K562 (cell line): ENCODE results near the gene PRPF6. TPM values are rescaled to one million over a fixed set of nuclear protein-coding genes. Genes with fewer than 3 reads are reported as not detected.

Source experiments
- HDAC1 ChIP-seq, 2 experiments: fragments of 450-650 bp; IDR thresholded peaks; 2 replicates each; pipeline ENCODE4 v1.6.1; 2016 to 2017; ENCODE audit warnings: inconsistent platforms in 1 of 2, mild to moderate bottlenecking in 1 of 2, moderate library complexity in 1 of 2
- PML ChIP-seq: IDR thresholded peaks from 2 replicates; pipeline ENCODE4 v1.6.1; 2012; ENCODE audit warnings: low read length, inconsistent platforms
- RBFOX2 ChIP-seq: fragments of 200-400 bp; formaldehyde crosslinking; IDR thresholded peaks from 2 replicates; pipeline ENCODE4 v1.6.1; 2017; ENCODE audit warnings: low read depth, mild to moderate bottlenecking, low read length, moderate library complexity
- polyA plus RNA-seq, 8 experiments: library from polyadenylated mRNA; depleted of rRNA in 4 of 8; stranded (reverse) in 5 of 8; unstranded in 3 of 8; fragments of >200 nt; fragmentation: Nextera tagmentation in 2 of 8; fragmentation: Illumina TruSeq in 1 of 8; extraction: Ambion mirVana in 2 of 8; extraction: Trizol in 1 of 8; gene quantifications; 2 replicates each; pipeline versions ENCODE4 v1.2.1 to v1.2.3, GENCODE V29; 2011 to 2014; ENCODE audit warnings: inconsistent platforms in 1 of 8, missing spikeins in 1 of 8
- total RNA-seq, 7 experiments: library from RNA; depleted of rRNA in 6 of 7; stranded (reverse); fragments of >200 nt in 6 of 7; fragmentation: Illumina TruSeq in 2 of 7; extraction: Trizol in 2 of 7; gene quantifications; 2 replicates each; pipeline versions ENCODE4 v1.2.1 to v1.2.3, GENCODE V29; 2011 to 2021; ENCODE audit warnings: low replicate concordance in 1 of 7
- TF ChIP-seq, protein P1 (sequence below), 2 experiments: fragments of 450-650 bp in 1 of 2; sonication (generic) in 1 of 2; formaldehyde crosslinking in 1 of 2; IDR thresholded peaks; 2 replicates each; pipeline versions ENCODE4 v1.7.1 to v1.9.0; 2016 to 2022; ENCODE audit warnings: inconsistent platforms in 1 of 2, mild to moderate bottlenecking in 1 of 2, missing genetic modification reagents in 1 of 2
- TF ChIP-seq, protein P2 (sequence below): sonication (generic); formaldehyde crosslinking; IDR thresholded peaks from 2 replicates; pipeline ENCODE4 v1.8.0; 2022; ENCODE audit warnings: mild to moderate bottlenecking, missing genetic modification reagents
- TF ChIP-seq, protein P3 (sequence below): sonication (generic); formaldehyde crosslinking; IDR thresholded peaks from 2 replicates; pipeline ENCODE4 v1.8.1; 2023; ENCODE audit warnings: mild to moderate bottlenecking, missing genetic modification reagents, moderate library complexity

PRPF6 gene
- total and polyA plus RNA-seq, 9 of the 15 experiments (the other 6 are each of a cell fraction or from before 2014, with no cell fraction given): 4.2 to 83.2 (median 59.9) TPM

GRCh38 chr20:64049878-64050260 is 68.9 kb downstream of the PRPF6 start (continued):
- TF ChIP-seq, protein P1, sequence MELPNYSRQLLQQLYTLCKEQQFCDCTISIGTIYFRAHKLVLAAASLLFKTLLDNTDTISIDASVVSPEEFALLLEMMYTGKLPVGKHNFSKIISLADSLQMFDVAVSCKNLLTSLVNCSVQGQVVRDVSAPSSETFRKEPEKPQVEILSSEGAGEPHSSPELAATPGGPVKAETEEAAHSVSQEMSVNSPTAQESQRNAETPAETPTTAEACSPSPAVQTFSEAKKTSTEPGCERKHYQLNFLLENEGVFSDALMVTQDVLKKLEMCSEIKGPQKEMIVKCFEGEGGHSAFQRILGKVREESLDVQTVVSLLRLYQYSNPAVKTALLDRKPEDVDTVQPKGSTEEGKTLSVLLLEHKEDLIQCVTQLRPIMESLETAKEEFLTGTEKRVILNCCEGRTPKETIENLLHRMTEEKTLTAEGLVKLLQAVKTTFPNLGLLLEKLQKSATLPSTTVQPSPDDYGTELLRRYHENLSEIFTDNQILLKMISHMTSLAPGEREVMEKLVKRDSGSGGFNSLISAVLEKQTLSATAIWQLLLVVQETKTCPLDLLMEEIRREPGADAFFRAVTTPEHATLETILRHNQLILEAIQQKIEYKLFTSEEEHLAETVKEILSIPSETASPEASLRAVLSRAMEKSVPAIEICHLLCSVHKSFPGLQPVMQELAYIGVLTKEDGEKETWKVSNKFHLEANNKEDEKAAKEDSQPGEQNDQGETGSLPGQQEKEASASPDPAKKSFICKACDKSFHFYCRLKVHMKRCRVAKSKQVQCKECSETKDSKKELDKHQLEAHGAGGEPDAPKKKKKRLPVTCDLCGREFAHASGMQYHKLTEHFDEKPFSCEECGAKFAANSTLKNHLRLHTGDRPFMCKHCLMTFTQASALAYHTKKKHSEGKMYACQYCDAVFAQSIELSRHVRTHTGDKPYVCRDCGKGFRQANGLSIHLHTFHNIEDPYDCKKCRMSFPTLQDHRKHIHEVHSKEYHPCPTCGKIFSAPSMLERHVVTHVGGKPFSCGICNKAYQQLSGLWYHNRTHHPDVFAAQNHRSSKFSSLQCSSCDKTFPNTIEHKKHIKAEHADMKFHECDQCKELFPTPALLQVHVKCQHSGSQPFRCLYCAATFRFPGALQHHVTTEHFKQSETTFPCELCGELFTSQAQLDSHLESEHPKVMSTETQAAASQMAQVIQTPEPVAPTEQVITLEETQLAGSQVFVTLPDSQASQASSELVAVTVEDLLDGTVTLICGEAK (IDR thresholded peaks at IDR 0.05): 0 out of 2 replicates have a peak, but pooled peaks have one; percentile 22
- TF ChIP-seq, protein P1 (CRISPR knock-in tag; IDR thresholded peaks at IDR 0.05): no peak
- TF ChIP-seq HDAC1 (IDR thresholded peaks at IDR 0.05) (peak in 1 of 2 experiments; percentile 17; a peak in 1 of 4 replicates), RBFOX2 (no peak), PML (no peak)
- TF ChIP-seq, protein P2, sequence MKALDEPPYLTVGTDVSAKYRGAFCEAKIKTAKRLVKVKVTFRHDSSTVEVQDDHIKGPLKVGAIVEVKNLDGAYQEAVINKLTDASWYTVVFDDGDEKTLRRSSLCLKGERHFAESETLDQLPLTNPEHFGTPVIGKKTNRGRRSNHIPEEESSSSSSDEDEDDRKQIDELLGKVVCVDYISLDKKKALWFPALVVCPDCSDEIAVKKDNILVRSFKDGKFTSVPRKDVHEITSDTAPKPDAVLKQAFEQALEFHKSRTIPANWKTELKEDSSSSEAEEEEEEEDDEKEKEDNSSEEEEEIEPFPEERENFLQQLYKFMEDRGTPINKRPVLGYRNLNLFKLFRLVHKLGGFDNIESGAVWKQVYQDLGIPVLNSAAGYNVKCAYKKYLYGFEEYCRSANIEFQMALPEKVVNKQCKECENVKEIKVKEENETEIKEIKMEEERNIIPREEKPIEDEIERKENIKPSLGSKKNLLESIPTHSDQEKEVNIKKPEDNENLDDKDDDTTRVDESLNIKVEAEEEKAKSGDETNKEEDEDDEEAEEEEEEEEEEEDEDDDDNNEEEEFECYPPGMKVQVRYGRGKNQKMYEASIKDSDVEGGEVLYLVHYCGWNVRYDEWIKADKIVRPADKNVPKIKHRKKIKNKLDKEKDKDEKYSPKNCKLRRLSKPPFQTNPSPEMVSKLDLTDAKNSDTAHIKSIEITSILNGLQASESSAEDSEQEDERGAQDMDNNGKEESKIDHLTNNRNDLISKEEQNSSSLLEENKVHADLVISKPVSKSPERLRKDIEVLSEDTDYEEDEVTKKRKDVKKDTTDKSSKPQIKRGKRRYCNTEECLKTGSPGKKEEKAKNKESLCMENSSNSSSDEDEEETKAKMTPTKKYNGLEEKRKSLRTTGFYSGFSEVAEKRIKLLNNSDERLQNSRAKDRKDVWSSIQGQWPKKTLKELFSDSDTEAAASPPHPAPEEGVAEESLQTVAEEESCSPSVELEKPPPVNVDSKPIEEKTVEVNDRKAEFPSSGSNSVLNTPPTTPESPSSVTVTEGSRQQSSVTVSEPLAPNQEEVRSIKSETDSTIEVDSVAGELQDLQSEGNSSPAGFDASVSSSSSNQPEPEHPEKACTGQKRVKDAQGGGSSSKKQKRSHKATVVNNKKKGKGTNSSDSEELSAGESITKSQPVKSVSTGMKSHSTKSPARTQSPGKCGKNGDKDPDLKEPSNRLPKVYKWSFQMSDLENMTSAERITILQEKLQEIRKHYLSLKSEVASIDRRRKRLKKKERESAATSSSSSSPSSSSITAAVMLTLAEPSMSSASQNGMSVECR (CRISPR knock-in tag): peak; percentile 43; the same call in 1 of the 2 replicates
- TF ChIP-seq, protein P3, sequence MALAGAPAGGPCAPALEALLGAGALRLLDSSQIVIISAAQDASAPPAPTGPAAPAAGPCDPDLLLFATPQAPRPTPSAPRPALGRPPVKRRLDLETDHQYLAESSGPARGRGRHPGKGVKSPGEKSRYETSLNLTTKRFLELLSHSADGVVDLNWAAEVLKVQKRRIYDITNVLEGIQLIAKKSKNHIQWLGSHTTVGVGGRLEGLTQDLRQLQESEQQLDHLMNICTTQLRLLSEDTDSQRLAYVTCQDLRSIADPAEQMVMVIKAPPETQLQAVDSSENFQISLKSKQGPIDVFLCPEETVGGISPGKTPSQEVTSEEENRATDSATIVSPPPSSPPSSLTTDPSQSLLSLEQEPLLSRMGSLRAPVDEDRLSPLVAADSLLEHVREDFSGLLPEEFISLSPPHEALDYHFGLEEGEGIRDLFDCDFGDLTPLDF: no peak
